GM12891 (cell line): ENCODE results near the gene FNDC10.

Experiments used
- POLR2A ChIP-seq: IDR thresholded peaks from 2 replicates; pipeline ENCODE4 v1.6.1; 2011; ENCODE audit warnings: low read depth, low read length, control low read depth
- POLR2AphosphoS5 ChIP-seq: IDR thresholded peaks from 2 replicates; pipeline ENCODE4 v1.6.1; 2011; ENCODE audit warnings: low read depth, low read length, control low read depth

GRCh38 chr1:1617925-1618324, 18.0 kb upstream of the FNDC10 start:
- no peak for TF ChIP-seq POLR2A
- TF ChIP-seq POLR2AphosphoS5: no peak
